HPDE6-E6E7 (cell line): ENCODE data around the gene NCAM1.

Source experiments
- DNase-seq: peaks from one replicate; pipeline ENCODE4 v3.0.0; 2011; ENCODE audit warnings: missing footprints; ENCODE audit errors: extremely low spot score

Gene NCAM1

GRCh38 chr11:113199866-113200265 is 238.6 kb downstream of the NCAM1 start:
- no peak for DNase-seq

- DNase-seq, result no peak
Observed at GRCh38 chr11:113201054-113201818, 240.0 kb downstream of the NCAM1 start.

- peak; percentile 41 for DNase-seq
Observed at GRCh38 chr11:113202431-113202830, 241.2 kb downstream of the NCAM1 start.

GRCh38 chr11:113203141-113203753 is 242.0 kb downstream of the NCAM1 start:
- DNase-seq, result no peak

GRCh38 chr11:113204280-113204679 is 243.1 kb downstream of the NCAM1 start:
- no peak for DNase-seq

- no peak for DNase-seq
Observed at GRCh38 chr11:113213549-113213948, 252.3 kb downstream of the NCAM1 start.

GRCh38 chr11:113222241-113222640 is 261.0 kb downstream of the NCAM1 start:
- no peak for DNase-seq

GRCh38 chr11:113234888-113235287 is 273.7 kb downstream of the NCAM1 start:
- no peak for DNase-seq

- DNase-seq, result no peak
Observed at GRCh38 chr11:113237261-113237660, 276.0 kb downstream of the NCAM1 start.

- no peak for DNase-seq
Observed at GRCh38 chr11:113238721-113239120, 277.5 kb downstream of the NCAM1 start.

GRCh38 chr11:113240389-113240788 is 279.2 kb downstream of the NCAM1 start:
- DNase-seq, result no peak

GRCh38 chr11:113240790-113241635 is 279.8 kb downstream of the NCAM1 start:
- no peak for DNase-seq

GRCh38 chr11:113241636-113242054 is 280.4 kb downstream of the NCAM1 start:
- DNase-seq, result no peak

GRCh38 chr11:113242060-113242459 is 280.8 kb downstream of the NCAM1 start:
- DNase-seq, result no peak

GRCh38 chr11:113242767-113243397 is 281.7 kb downstream of the NCAM1 start:
- no peak for DNase-seq

- no peak for DNase-seq
Observed at GRCh38 chr11:113243696-113244095, 282.5 kb downstream of the NCAM1 start.

- DNase-seq, result no peak
Observed at GRCh38 chr11:113245216-113245615, 284.0 kb downstream of the NCAM1 start.

GRCh38 chr11:113247221-113247620 is 286.0 kb downstream of the NCAM1 start:
- DNase-seq, result no peak

- DNase-seq, result no peak
Observed at GRCh38 chr11:113247966-113248365, 286.7 kb downstream of the NCAM1 start.

- no peak for DNase-seq
Observed at GRCh38 chr11:113248702-113249490, 287.7 kb downstream of the NCAM1 start.

- DNase-seq, result no peak
Observed at GRCh38 chr11:113249491-113249763, 288.2 kb downstream of the NCAM1 start.
